ENCODE measurements around the gene PRR16. TPM values are rescaled to one million over a fixed set of nuclear protein-coding genes. Genes with fewer than 3 reads are reported as not detected.

Gene PRR16
- total RNA-seq, 2 donors from 2014 or later: 19.8 to 25.5 TPM

DNA sequence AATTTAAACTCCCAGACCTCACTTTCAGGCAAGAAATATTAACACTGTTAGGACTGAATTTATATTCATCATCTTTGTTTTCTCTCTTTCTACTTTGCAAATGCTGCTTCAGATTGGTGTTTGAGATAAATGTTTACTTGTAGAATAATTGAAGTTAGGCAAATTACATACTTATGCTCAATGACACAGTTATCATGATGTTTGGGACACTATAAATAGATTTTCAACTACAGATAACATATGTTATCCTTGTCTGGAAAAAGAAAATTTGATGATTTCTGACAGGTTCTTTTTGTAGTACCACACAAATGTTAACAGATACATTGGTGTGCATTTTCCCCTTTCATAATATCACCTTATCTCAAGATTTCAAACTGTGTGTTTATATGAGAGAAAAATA is 7.9 kb downstream of the PRR16 start:
- no peak for ATAC-seq (ENCODE audit: insufficient number of reproducible peaks, low FRiP score, low read depth)

GRCh38 chr5:120472911-120473310 is 8.8 kb downstream of the PRR16 start:
- peaks cover 7 to 29% of the 10 kb centered on the region in 2 donors for H3K4me1 ChIP-seq (ENCODE audit: control insufficient read depth in 1 of 2, low read depth in 2 of 2)
- H3K9me3 ChIP-seq: no peaks in the 10 kb centered on the region
- no peak overlapping the region for H3K27ac ChIP-seq
- no peak for ATAC-seq (ENCODE audit: insufficient number of reproducible peaks, low FRiP score, low read depth)
- TF ChIP-seq CTCF (IDR thresholded peaks at IDR 0.05): no peak
- no peaks in the 10 kb centered on the region for H3K36me3 ChIP-seq
- no peaks in the 10 kb centered on the region for H3K27me3 ChIP-seq (replicated peaks; ENCODE audit: insufficient read depth)
- no peak for DNase-seq (ENCODE audit: low spot score)
- no peak overlapping the region for H3K4me3 ChIP-seq

More for the DNA sequence above, 7.9 kb downstream of the PRR16 start:
- Histone ChIP-seq H3K27me3 (replicated peaks; ENCODE audit: insufficient read depth) (no peaks in the 10 kb centered on the region), H3K36me3 (no peaks in the 10 kb centered on the region), H3K4me1 (ENCODE audit: control insufficient read depth in 1 of 2, low read depth in 2 of 2) (peaks cover 9 to 32% of the 10 kb centered on the region in 2 donors), H3K9me3 (no peaks in the 10 kb centered on the region), H3K27ac (no peak overlapping the region), H3K4me3 (no peak overlapping the region)
- no peak for DNase-seq (ENCODE audit: low spot score)
- TF ChIP-seq CTCF (IDR thresholded peaks at IDR 0.05): no peak

- no peak for TF ChIP-seq CTCF (IDR thresholded peaks at IDR 0.05)
- H3K9me3 ChIP-seq: no peaks in the 10 kb centered on the region
- H3K27me3 ChIP-seq (replicated peaks; ENCODE audit: insufficient read depth): no peaks in the 10 kb centered on the region
- no peak overlapping the region for H3K27ac ChIP-seq
- H3K4me3 ChIP-seq: no peak overlapping the region
- ATAC-seq (ENCODE audit: insufficient number of reproducible peaks, low FRiP score, low read depth) (no peak), DNase-seq (ENCODE audit: low spot score) (no peak)
- peaks cover 4 to 25% of the 10 kb centered on the region in 2 donors for H3K4me1 ChIP-seq (ENCODE audit: control insufficient read depth in 1 of 2, low read depth in 2 of 2)
- H3K36me3 ChIP-seq: no peaks in the 10 kb centered on the region
Observed at GRCh38 chr5:120473332-120473731, 9.2 kb downstream of the PRR16 start.

- Histone ChIP-seq H3K27ac (no peak overlapping the region), H3K27me3 (replicated peaks; ENCODE audit: insufficient read depth) (no peaks in the 10 kb centered on the region), H3K4me3 (no peak overlapping the region), H3K4me1 (ENCODE audit: control insufficient read depth in 1 of 2, low read depth in 2 of 2) (peaks cover 8 to 31% of the 10 kb centered on the region in 2 donors), H3K36me3 (no peaks in the 10 kb centered on the region), H3K9me3 (no peaks in the 10 kb centered on the region)
- no peak for DNase-seq (ENCODE audit: low spot score)
- TF ChIP-seq CTCF (IDR thresholded peaks at IDR 0.05): no peak
- ATAC-seq (ENCODE audit: insufficient number of reproducible peaks, low FRiP score, low read depth): no peak
Observed at GRCh38 chr5:120476063-120476462, 12.0 kb downstream of the PRR16 start.

GRCh38 chr5:120479066-120479465 is 15.0 kb downstream of the PRR16 start:
- ATAC-seq (ENCODE audit: insufficient number of reproducible peaks, low FRiP score, low read depth): no peak
- DNase-seq (ENCODE audit: low spot score): no peak
- no peak for TF ChIP-seq CTCF (IDR thresholded peaks at IDR 0.05)
- peaks cover 8 to 16% of the 10 kb centered on the region in 2 donors for H3K4me1 ChIP-seq (ENCODE audit: control insufficient read depth in 1 of 2, low read depth in 2 of 2)
- no peaks in the 10 kb centered on the region for H3K27me3 ChIP-seq (replicated peaks; ENCODE audit: insufficient read depth)
- H3K27ac ChIP-seq: no peak overlapping the region
- no peak overlapping the region for H3K4me3 ChIP-seq
- no peaks in the 10 kb centered on the region for H3K9me3 ChIP-seq
- no peaks in the 10 kb centered on the region for H3K36me3 ChIP-seq

Measured in thoracic aorta (tissue), 2 donors.